Esophagus squamous epithelium (tissue), 5 donors: Measurements from ENCODE around the gene EVA1C. TPM values are rescaled to one million over a fixed set of nuclear protein-coding genes. Genes with fewer than 3 reads are reported as not detected.

Source experiments
- DNase-seq: peaks from one replicate; lab custom pipeline; 2025; lab: John Stamatoyannopoulos, UW
- H3K27ac ChIP-seq, 4 donors: fragments of 200-600 bp; sonication (generic); one replicate each; pipeline ENCODE4 v1.5.1; 2016 to 2019; ENCODE audit warnings: mild to moderate bottlenecking in 1 of 4
- H3K27me3 ChIP-seq, 4 donors: fragments of 200-600 bp; sonication (generic); 1 replicate in 3 of 4; 2 replicates in 1 of 4; pipeline versions ENCODE4 v1.5.1 to v1.6.0; 2017 to 2021; ENCODE audit warnings: antibody characterized with exemption in 1 of 4
- H3K36me3 ChIP-seq, 3 donors: fragments of 200-600 bp; sonication (generic); one replicate each; pipeline ENCODE4 v1.5.1; 2016 to 2019
- H3K4me1 ChIP-seq, 3 donors: fragments of 200-600 bp; sonication (generic); one replicate each; pipeline ENCODE4 v1.5.1; 2017 to 2019
- H3K4me3 ChIP-seq, 4 donors: fragments of 200-600 bp; sonication (generic); 1 replicate in 3 of 4; 2 replicates in 1 of 4; pipeline ENCODE4 v1.5.1; 2016 to 2019; ENCODE audit warnings: mild to moderate bottlenecking in 2 of 4, moderate library complexity in 1 of 4
- H3K9me3 ChIP-seq, 3 donors: fragments of 200-600 bp; sonication (generic); one replicate each; pipeline ENCODE4 v1.5.1; 2016 to 2019
- POLR2A ChIP-seq, 4 donors: fragments of 450-650 bp; IDR thresholded peaks; one replicate each; pipeline ENCODE4 v1.6.1; 2017; ENCODE audit warnings: antibody characterized with exemption in 4 of 4, mild to moderate bottlenecking in 4 of 4, moderate library complexity in 3 of 4
- WGBS, 2 donors: methylation state at CpG; one replicate each; pipeline ENCODE4 v1.1.5; 2018; 5-methylcytosine and 5-hydroxymethylcytosine counted together
- intact Hi-C: fragments of 100-400 bp; cut with DNase I; formaldehyde crosslinking; loops from one replicate; pipeline ENCODE4 v1.15.0; 2022
- total RNA-seq, 4 donors: library from RNA; depleted of rRNA; stranded (reverse); fragments of >200 nt; gene quantifications; one replicate each; pipeline ENCODE4 v1.1.0, GENCODE V29; 2016
- TF ChIP-seq, protein P1 (sequence below), 6 experiments: fragments of 450-650 bp in 4 of 6; fragments of 200-600 bp in 2 of 6; sonication (generic) in 2 of 6; IDR thresholded peaks; one replicate each; pipeline ENCODE4 v1.5.1; 2016 to 2019; ENCODE audit warnings: antibody characterized with exemption in 6 of 6, mild to moderate bottlenecking in 4 of 6, moderate library complexity in 4 of 6
- donor health status: DM: yes; HTN: yes; CAD: no.

Gene EVA1C
- total RNA-seq, 4 donors from 2014 or later, result 12.7 to 39.9 (median 24.4) TPM

DNA sequence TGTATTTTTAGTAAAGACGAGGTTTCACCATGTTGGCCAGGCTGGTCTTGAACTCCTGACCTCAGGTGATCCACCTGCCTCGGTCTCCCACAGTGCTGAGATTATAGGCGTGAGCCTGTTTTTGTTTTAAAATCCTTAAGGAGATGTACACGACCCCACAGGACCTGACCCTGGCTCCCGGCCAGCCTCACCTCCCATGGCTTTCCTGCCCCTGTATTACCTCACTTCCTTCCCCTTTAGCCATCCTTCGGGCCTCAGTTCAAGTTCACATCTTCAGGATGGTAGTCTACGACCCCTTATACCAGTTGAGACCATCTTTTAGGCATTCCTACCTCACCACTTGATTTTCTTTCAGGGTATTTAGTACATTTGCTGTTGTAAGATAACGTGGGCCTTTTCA lies 136.5 kb downstream of the EVA1C start:
- intact Hi-C loops, result no loop called here
- H3K4me3 ChIP-seq, result no peak overlapping the region
- no peak for DNase-seq

DNA sequence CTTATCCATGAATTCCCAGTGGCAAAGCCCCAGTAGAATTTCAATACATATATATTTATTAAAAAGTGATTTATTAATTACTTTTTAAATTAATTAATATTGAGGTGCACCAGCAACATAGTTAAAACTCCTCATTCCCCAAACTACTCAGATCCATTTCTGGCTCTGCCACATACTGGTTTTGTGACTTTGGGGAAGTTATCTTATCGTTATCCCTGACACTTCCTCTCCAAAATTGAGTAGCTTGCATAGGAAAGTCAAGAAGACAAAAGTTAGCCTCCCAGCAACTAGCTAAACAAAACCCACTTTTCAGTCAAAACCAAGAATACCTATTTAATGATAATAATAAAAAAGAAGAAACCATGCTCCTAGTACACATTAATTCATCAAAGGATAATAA lies 136.9 kb downstream of the EVA1C start:
- Histone ChIP-seq H3K9me3 (no peaks in the 10 kb centered on the region), H3K36me3 (no peaks in the 10 kb centered on the region), H3K4me1 (no peaks in the 10 kb centered on the region), H3K27ac (no peak overlapping the region), H3K4me3 (no peak overlapping the region), H3K27me3 (no peaks in the 10 kb centered on the region)
- 64 to 67% methylated on average over 1 of the region's 1 CpG for WGBS, 2 donors
- intact Hi-C loops, result no loop called here
- TF ChIP-seq POLR2A (IDR thresholded peaks at IDR 0.05), result no peak
- TF ChIP-seq, protein P1, sequence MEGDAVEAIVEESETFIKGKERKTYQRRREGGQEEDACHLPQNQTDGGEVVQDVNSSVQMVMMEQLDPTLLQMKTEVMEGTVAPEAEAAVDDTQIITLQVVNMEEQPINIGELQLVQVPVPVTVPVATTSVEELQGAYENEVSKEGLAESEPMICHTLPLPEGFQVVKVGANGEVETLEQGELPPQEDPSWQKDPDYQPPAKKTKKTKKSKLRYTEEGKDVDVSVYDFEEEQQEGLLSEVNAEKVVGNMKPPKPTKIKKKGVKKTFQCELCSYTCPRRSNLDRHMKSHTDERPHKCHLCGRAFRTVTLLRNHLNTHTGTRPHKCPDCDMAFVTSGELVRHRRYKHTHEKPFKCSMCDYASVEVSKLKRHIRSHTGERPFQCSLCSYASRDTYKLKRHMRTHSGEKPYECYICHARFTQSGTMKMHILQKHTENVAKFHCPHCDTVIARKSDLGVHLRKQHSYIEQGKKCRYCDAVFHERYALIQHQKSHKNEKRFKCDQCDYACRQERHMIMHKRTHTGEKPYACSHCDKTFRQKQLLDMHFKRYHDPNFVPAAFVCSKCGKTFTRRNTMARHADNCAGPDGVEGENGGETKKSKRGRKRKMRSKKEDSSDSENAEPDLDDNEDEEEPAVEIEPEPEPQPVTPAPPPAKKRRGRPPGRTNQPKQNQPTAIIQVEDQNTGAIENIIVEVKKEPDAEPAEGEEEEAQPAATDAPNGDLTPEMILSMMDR (IDR thresholded peaks at IDR 0.05), result no peak
- no peak for DNase-seq

More for the DNA sequence above, 136.5 kb downstream of the EVA1C start:
- no peaks in the 10 kb centered on the region for H3K27me3 ChIP-seq
- H3K9me3 ChIP-seq, result no peaks in the 10 kb centered on the region
- TF ChIP-seq, protein P1 (IDR thresholded peaks at IDR 0.05), result no peak
- no peak for TF ChIP-seq POLR2A (IDR thresholded peaks at IDR 0.05)
- no peak overlapping the region for H3K27ac ChIP-seq
- H3K36me3 ChIP-seq, result no peaks in the 10 kb centered on the region
- H3K4me1 ChIP-seq, result no peaks in the 10 kb centered on the region
- 64 to 72% methylated on average over 8 of the region's 8 CpGs for WGBS, 2 donors

DNA sequence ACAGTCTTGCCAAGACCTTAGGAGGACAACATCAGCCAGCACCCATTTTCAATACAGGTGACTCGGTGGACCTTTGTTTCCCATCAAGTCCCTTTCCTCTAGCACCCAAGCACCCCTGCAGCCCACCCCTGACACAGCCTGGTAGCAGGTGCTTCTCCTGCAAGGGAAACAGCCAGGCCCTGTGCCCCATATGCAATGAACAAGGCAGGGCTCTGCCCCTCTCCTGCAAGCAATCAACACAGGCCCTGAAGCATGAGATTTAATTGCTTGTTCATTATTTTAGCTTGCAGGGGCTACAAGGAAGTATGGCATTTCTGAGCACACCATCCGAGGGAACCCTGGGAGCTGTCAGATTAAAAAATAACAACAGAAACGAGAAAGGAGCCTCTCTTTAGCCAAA lies 137.4 kb downstream of the EVA1C start:
- Histone ChIP-seq H3K36me3 (no peaks in the 10 kb centered on the region), H3K27me3 (no peaks in the 10 kb centered on the region), H3K4me1 (no peaks in the 10 kb centered on the region), H3K4me3 (no peak overlapping the region), H3K27ac (no peak overlapping the region), H3K9me3 (no peaks in the 10 kb centered on the region)
- TF ChIP-seq POLR2A (IDR thresholded peaks at IDR 0.05), result no peak
- TF ChIP-seq, protein P1 (IDR thresholded peaks at IDR 0.05), result no peak
- intact Hi-C loops, result no loop called here
- DNase-seq, result no peak
- WGBS, 2 donors, result 51 to 63% methylated on average over 3 of the region's 3 CpGs

DNA sequence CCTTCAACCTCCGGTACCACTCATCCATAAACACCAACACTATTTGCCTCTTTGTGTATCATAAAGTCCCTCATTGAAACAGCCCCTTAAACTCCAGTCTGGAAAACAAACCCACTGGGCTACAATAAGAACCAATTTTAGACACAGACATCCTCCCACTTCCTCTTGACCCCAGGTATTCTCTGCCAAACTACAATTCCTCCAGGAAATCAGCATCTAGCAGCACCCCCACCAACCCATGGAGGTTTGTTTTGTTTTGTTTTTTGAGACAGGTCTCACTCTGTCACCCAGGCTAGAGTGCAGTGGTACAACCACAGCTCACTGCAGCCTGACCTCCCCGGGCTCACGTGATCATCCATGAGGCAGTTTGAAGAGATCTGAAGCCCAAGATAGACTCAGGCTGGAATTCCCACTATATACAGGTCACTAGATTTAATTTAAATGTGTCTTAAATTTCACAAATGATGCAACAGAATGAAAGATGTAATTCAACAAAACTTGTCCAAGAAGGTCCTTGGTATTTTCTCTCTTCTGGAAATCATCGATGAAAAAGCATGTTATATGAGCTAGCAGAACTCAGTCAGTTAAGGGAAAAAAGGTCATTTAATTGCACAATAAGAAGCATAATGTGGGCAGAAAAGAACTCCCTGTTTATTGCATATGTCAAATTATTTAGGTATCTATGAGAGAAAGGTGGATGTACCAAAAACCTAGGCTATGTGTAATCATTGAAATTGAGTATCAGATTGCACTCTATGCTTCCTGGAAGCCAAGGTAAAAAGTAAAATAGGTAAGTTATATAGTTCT lies 142.5 kb downstream of the EVA1C start:
- Histone ChIP-seq H3K9me3 (no peaks in the 10 kb centered on the region), H3K36me3 (no peaks in the 10 kb centered on the region), H3K27ac (no peak overlapping the region), H3K4me1 (no peaks in the 10 kb centered on the region), H3K27me3 (no peaks in the 10 kb centered on the region), H3K4me3 (no peak overlapping the region)
- 94 to 98% methylated on average over 4 of the region's 4 CpGs for WGBS, 2 donors
- intact Hi-C loops, result no loop called here
- TF ChIP-seq POLR2A (IDR thresholded peaks at IDR 0.05), result no peak
- TF ChIP-seq, protein P1 (IDR thresholded peaks at IDR 0.05), result no peak
- no peak for DNase-seq

DNA sequence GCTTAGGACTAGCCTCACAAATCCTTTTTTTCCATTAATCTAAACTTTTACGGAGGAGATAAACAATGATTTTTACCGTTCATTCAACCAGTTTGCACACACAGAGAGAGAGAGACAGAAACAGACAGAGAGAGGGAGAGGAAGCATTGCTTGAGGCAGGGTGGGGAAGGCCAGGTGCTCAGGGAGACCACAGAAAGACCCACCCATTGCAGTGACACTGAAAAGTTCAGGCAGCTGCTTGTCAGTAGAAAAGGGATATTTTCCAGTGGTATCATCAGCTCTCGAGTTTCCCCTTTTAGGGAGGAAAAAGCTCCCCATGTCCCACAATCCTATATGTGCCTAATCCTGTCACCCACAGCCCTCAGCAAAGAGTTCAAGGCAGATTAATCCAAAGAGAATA lies 145.6 kb downstream of the EVA1C start:
- H3K27ac ChIP-seq, result no peak overlapping the region
- H3K9me3 ChIP-seq, result no peaks in the 10 kb centered on the region
- no peaks in the 10 kb centered on the region for H3K36me3 ChIP-seq
- no peak overlapping the region for H3K4me3 ChIP-seq
- intact Hi-C loops, result no loop called here
- no peak for DNase-seq
- TF ChIP-seq POLR2A (IDR thresholded peaks at IDR 0.05), result no peak
- TF ChIP-seq, protein P1 (IDR thresholded peaks at IDR 0.05), result no peak
- 75 to 86% methylated on average over 3 of the region's 3 CpGs for WGBS, 2 donors
- H3K4me1 ChIP-seq, result peaks cover 0 to 11% (median 0%) of the 10 kb centered on the region in 3 donors
- no peaks in the 10 kb centered on the region for H3K27me3 ChIP-seq
